H1 (cell line): ENCODE data around the gene XRCC6. TPM values are rescaled to one million over a fixed set of nuclear protein-coding genes. Genes with fewer than 3 reads are reported as not detected.

ENCODE experiments used
- CTCF ChIA-PET: fragments of 300-600 bp; sonication (Branson Sonifier 250); formaldehyde crosslinking; loops from one replicate; lab custom pipeline; 2021; ENCODE audit not compliant: partially characterized antibody; lab: Charles Lee
- POLR2A ChIA-PET: fragments of 300-600 bp; sonication (Branson Sonifier 250); formaldehyde crosslinking; loops from one replicate; lab custom pipeline; 2021; ENCODE audit warnings: inconsistent platforms; ENCODE audit not compliant: partially characterized antibody; lab: Charles Lee
- DNase-seq, 2 experiments: peaks; one replicate each; pipeline versions ENCODE4 v3.0.0 to v3.0.0-alpha.2; 2010 to 2022; ENCODE audit warnings: low spot score in 2 of 2, low read depth in 1 of 2, mixed read lengths in 1 of 2
- FAIRE-seq: peaks from 2 replicates; lab custom pipeline; 2011; peaks lifted over from hg19 to GRCh38; lab: Jason Lieb, UNC
- H2AFZ ChIP-seq: 2 replicates; pipeline ENCODE4 v1.8.1; 2012; ENCODE audit warnings: low read length, inconsistent platforms
- H2AK5ac ChIP-seq: 2 replicates; pipeline ENCODE4 v1.6.1; 2013; ENCODE audit warnings: low read depth, low read length
- H2BK120ac ChIP-seq: replicated peaks from 2 replicates; pipeline ENCODE3; 2013; ENCODE audit warnings: low read depth, low read length, inconsistent platforms
- H2BK12ac ChIP-seq: 2 replicates; pipeline ENCODE4 v1.6.1; 2013; ENCODE audit warnings: low read depth, low read length
- H2BK15ac ChIP-seq: 2 replicates; pipeline ENCODE4 v1.6.1; 2013; ENCODE audit warnings: low read length
- H2BK20ac ChIP-seq: 2 replicates; pipeline ENCODE4 v1.6.1; 2013; ENCODE audit warnings: low read length
- H2BK5ac ChIP-seq: 2 replicates; pipeline ENCODE4 v1.6.1; 2013; ENCODE audit warnings: low read depth, low read length
- H3K14ac ChIP-seq: 2 replicates; pipeline ENCODE4 v1.6.1; 2013; ENCODE audit warnings: inconsistent platforms; ENCODE audit not compliant: insufficient read length
- H3K18ac ChIP-seq: 2 replicates; pipeline ENCODE4 v1.6.1; 2013; ENCODE audit warnings: low read length; ENCODE audit errors: extremely low read depth
- H3K23ac ChIP-seq: 2 replicates; pipeline ENCODE4 v1.6.1; 2013; ENCODE audit warnings: inconsistent platforms; ENCODE audit not compliant: insufficient read length
- H3K23me2 ChIP-seq: 2 replicates; pipeline ENCODE4 v1.6.1; 2013; ENCODE audit warnings: low read depth, low read length
- H3K27ac ChIP-seq: 2 replicates; pipeline ENCODE4 v1.6.1; 2011; ENCODE audit warnings: low read depth, low read length, inconsistent platforms
- H3K27me3 ChIP-seq, 4 experiments: replicated peaks in 1 of 4; 1 replicate in 1 of 4; 2 replicates in 3 of 4; pipeline versions ENCODE4 v1.6.1 to v1.8.1; 2011 to 2013; ENCODE audit warnings: low read length in 3 of 4, mild to moderate bottlenecking in 3 of 4, inconsistent platforms in 2 of 4, mixed read lengths in 2 of 4, moderate library complexity in 1 of 4; ENCODE audit not compliant: control insufficient read depth in 3 of 4, insufficient read depth in 3 of 4; ENCODE audit errors: extremely low read depth in 1 of 4
- H3K36me3 ChIP-seq, 4 experiments: 2 replicates each; pipeline versions ENCODE4 v1.6.1 to v1.8.1; 2011 to 2013; ENCODE audit warnings: mild to moderate bottlenecking in 4 of 4, low read length in 3 of 4, moderate library complexity in 2 of 4, control low read depth in 1 of 4, inconsistent platforms in 1 of 4; ENCODE audit not compliant: insufficient read depth in 4 of 4, control insufficient read depth in 2 of 4
- H3K4ac ChIP-seq: replicated peaks from 2 replicates; pipeline ENCODE3; 2013; ENCODE audit warnings: low read length, low read depth, mixed read lengths, inconsistent platforms; ENCODE audit not compliant: insufficient read length
- H3K4me1 ChIP-seq, 4 experiments: replicated peaks in 1 of 4; 1 replicate in 1 of 4; 2 replicates in 3 of 4; pipeline versions ENCODE4 v1.6.1 to v1.8.1; 2011 to 2013; ENCODE audit warnings: low read length in 3 of 4, inconsistent platforms in 2 of 4, mixed read lengths in 1 of 4; ENCODE audit not compliant: insufficient read depth in 4 of 4, control insufficient read depth in 3 of 4
- H3K4me2 ChIP-seq, 2 experiments: 2 replicates each; pipeline versions ENCODE4 v1.6.1 to v1.8.1; 2011 to 2013; ENCODE audit warnings: low read depth in 2 of 2, low read length in 2 of 2, control low read depth in 1 of 2, inconsistent platforms in 1 of 2, mild to moderate bottlenecking in 1 of 2; ENCODE audit not compliant: insufficient read depth in 1 of 2
- H3K4me3 ChIP-seq, 4 experiments: fragments of 200-600, 300-600 bp in 1 of 4; sonication (generic), shearing (Covaris generic), sonication (Bioruptor Twin) in 1 of 4; 2 replicates each; pipeline versions ENCODE4 v1.5.1 to v1.8.1; 2011 to 2016; ENCODE audit warnings: low read length in 4 of 4, low read depth in 3 of 4, control low read depth in 2 of 4, inconsistent platforms in 2 of 4, mild to moderate bottlenecking in 2 of 4, mixed read lengths in 1 of 4, moderate library complexity in 1 of 4; ENCODE audit not compliant: insufficient read depth in 2 of 4; ENCODE audit errors: extremely low read depth in 1 of 4
- H3K56ac ChIP-seq: replicated peaks from 2 replicates; pipeline ENCODE3; 2013; ENCODE audit warnings: low read depth, mild to moderate bottlenecking, mixed read lengths, low read length, inconsistent platforms; ENCODE audit not compliant: insufficient read length
- H3K79me1 ChIP-seq: 2 replicates; pipeline ENCODE4 v1.6.1; 2013; ENCODE audit warnings: low read depth, low read length, control low read depth
- H3K79me2 ChIP-seq, 2 experiments: 2 replicates each; pipeline versions ENCODE4 v1.6.1 to v1.8.1; 2012 to 2013; ENCODE audit warnings: low read length in 2 of 2, mild to moderate bottlenecking in 2 of 2, inconsistent platforms in 1 of 2; ENCODE audit not compliant: insufficient read depth in 2 of 2, control insufficient read depth in 1 of 2
- H3K9ac ChIP-seq, 4 experiments: replicated peaks in 1 of 4; 1 replicate in 1 of 4; 2 replicates in 3 of 4; pipeline versions ENCODE4 v1.6.1 to v1.8.1; 2011 to 2013; ENCODE audit warnings: low read depth in 3 of 4, low read length in 3 of 4, control low read depth in 2 of 4, mild to moderate bottlenecking in 2 of 4, moderate library complexity in 2 of 4, inconsistent platforms in 1 of 4; ENCODE audit errors: extremely low read depth in 1 of 4
- H3K9me3 ChIP-seq, 2 experiments: 2 replicates each; pipeline versions ENCODE4 v1.6.1 to v1.8.1; 2012 to 2013; ENCODE audit warnings: mild to moderate bottlenecking in 2 of 2, moderate library complexity in 2 of 2, control low read depth in 1 of 2, inconsistent platforms in 1 of 2, low read depth in 1 of 2, low read length in 1 of 2, mixed read lengths in 1 of 2; ENCODE audit not compliant: insufficient read depth in 2 of 2
- H4K20me1 ChIP-seq, 2 experiments: replicated peaks in 1 of 2; 2 replicates each; pipeline versions ENCODE3 to v1.8.1; 2011 to 2013; ENCODE audit warnings: inconsistent platforms in 2 of 2, low read length in 2 of 2, mild to moderate bottlenecking in 1 of 2; ENCODE audit not compliant: insufficient read depth in 2 of 2, control insufficient read depth in 1 of 2
- H4K5ac ChIP-seq: 2 replicates; pipeline ENCODE4 v1.6.1; 2013; ENCODE audit warnings: low read length, low read depth, mixed read lengths, inconsistent platforms; ENCODE audit not compliant: insufficient read length
- H4K8ac ChIP-seq: 2 replicates; pipeline ENCODE4 v1.8.0; 2013; ENCODE audit warnings: mild to moderate bottlenecking, moderate library complexity, low read length, inconsistent platforms; ENCODE audit not compliant: insufficient read depth; ENCODE audit errors: extremely low read depth
- H4K91ac ChIP-seq: replicated peaks from 2 replicates; pipeline ENCODE3; 2013; ENCODE audit warnings: low read length, mixed read lengths, inconsistent platforms; ENCODE audit not compliant: insufficient read length
- CHD2 ChIP-seq: IDR thresholded peaks from 2 replicates; pipeline ENCODE4 v1.6.1; 2012; ENCODE audit warnings: low read length, improper control_type of control experiment
- HDAC2 ChIP-seq, 2 experiments: fragments of 300-600 bp in 1 of 2; sonication (generic) in 1 of 2; IDR thresholded peaks; 2 replicates each; pipeline ENCODE4 v1.6.1; 2011 to 2012; ENCODE audit warnings: low read depth in 2 of 2, low read length in 2 of 2, mild to moderate bottlenecking in 2 of 2, moderate library complexity in 2 of 2, borderline replicate concordance in 1 of 2, inconsistent platforms in 1 of 2
- HDAC6 ChIP-seq: IDR thresholded peaks from one replicate; pipeline ENCODE4 v1.7.1; 2012; ENCODE audit warnings: low read depth, mild to moderate bottlenecking, inconsistent platforms, low read length, moderate library complexity
- SAP30 ChIP-seq: fragments of 300-600 bp; sonication (generic); IDR thresholded peaks from 2 replicates; pipeline ENCODE4 v1.7.1; 2012; ENCODE audit warnings: low read length, moderate library complexity, mild to moderate bottlenecking, inconsistent platforms; ENCODE audit not compliant: insufficient read depth, insufficient replicate concordance
- SP2 ChIP-seq: IDR thresholded peaks from 2 replicates; pipeline ENCODE4 v1.6.1; 2012; ENCODE audit warnings: mild to moderate bottlenecking, low read length, inconsistent platforms
- USF2 ChIP-seq: IDR thresholded peaks from 2 replicates; pipeline ENCODE4 v1.6.1; 2011; ENCODE audit warnings: low read length, improper control_type of control experiment
- WGBS, 2 experiments: shearing (Covaris generic) in 1 of 2; methylation state at CpG; one replicate each; pipeline versions ENCODE4 v1.1.6 to v1.1.7; 2013 to 2015; ENCODE audit warnings: low lambda C conversion rate in 2 of 2, mixed read lengths in 2 of 2, inconsistent platforms in 1 of 2, low coverage in 1 of 2, missing lambda C conversion rate in 1 of 2; ENCODE audit not compliant: insufficient replicate concordance in 2 of 2, insufficient coverage in 1 of 2, insufficient read length in 1 of 2; ENCODE audit errors: extremely low coverage in 1 of 2, missing lambda C conversion rate in 1 of 2; 5-methylcytosine and 5-hydroxymethylcytosine counted together
- polyA plus RNA-seq, 7 experiments: library from polyadenylated mRNA; depleted of rRNA in 3 of 7; stranded (reverse) in 5 of 7; unstranded in 2 of 7; fragments of >200 nt in 5 of 7; fragments of 200-250 nt in 2 of 7; gene quantifications; 1 replicate in 5 of 7; 2 replicates in 1 of 7; 4 replicates in 1 of 7; pipeline versions ENCODE4 v1.2.1 to v1.2.3, GENCODE V29; 2011 to 2013; ENCODE audit warnings: missing spikeins in 2 of 7, mixed read lengths in 2 of 7
- total RNA-seq: library from RNA; stranded (reverse); fragmentation: NEBNext Ultra II Directional; extraction: Animal tissue kit (Norgen Biotek cat#: 25700); gene quantifications from 2 replicates; pipeline ENCODE4 v1.2.1, GENCODE V29; 2021

Gene XRCC6
- total and polyA plus RNA-seq, 2 of the 8 experiments (the other 6 are each of a cell fraction or from before 2014, with no cell fraction given): 150 to 490 TPM

DNA sequence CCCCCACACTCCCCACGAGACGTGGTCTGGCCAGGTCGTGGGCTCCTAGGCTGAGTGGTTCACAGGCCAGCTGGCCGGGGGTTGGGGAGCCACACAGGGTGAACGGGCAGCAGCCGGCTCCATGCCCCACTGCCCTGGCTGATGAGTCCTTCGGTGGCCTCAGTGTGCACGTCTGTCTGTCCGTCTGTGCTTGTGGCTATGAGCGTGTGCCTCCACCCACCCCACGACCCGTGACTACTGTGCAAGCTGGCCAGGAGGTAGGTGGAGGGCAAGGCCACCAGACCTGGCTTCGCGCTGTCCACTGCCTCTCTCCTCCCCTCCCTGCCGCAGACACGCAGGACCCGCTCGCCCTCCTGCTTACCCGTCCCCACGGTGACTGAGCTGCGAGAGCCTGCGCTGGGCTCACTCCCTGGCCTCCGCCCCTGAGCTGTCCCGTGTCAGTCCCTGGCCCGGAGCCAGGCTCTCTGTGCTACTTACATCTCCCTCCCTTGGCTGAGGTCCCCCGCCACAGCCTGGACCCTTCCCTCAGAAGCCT lies 46.2 kb upstream of the XRCC6 start:
- no peak for TF ChIP-seq SAP30
- TF ChIP-seq HDAC6: no peak
- TF ChIP-seq HDAC2 (IDR thresholded peaks at IDR 0.05; ENCODE audit: borderline replicate concordance in 1 of 2, low read depth in 2 of 2, low read length in 2 of 2): no peak
- TF ChIP-seq USF2: no peak
- TF ChIP-seq SP2: no peak
- no peak for TF ChIP-seq CHD2
- H3K14ac ChIP-seq: no peak overlapping the region
- no peak overlapping the region for H3K56ac ChIP-seq
- H3K4ac ChIP-seq: peak overlapping the region; percentile 53
- H4K20me1 ChIP-seq: peaks cover 0 to 7% of the 10 kb centered on the region in 2 experiments
- H3K27ac ChIP-seq: no peak overlapping the region; the same call in 1 of the 2 replicates
- H2BK120ac ChIP-seq: no peak overlapping the region
- no peak overlapping the region; the same call in none of the 2 replicates for H4K8ac ChIP-seq
- H4K5ac ChIP-seq: no peak overlapping the region
- H3K23me2 ChIP-seq: peaks cover 3% of the 10 kb centered on the region; the same call in 1 of the 2 replicates
- no peaks in the 10 kb centered on the region; the same call in 1 of the 2 replicates for H3K79me1 ChIP-seq
- H3K36me3 ChIP-seq: no peaks in the 10 kb centered on the region
- no peak overlapping the region for H2AFZ ChIP-seq
- H3K4me3 ChIP-seq: no peak overlapping the region
- no peak overlapping the region for H3K23ac ChIP-seq
- no peak overlapping the region for H2BK15ac ChIP-seq
- H2BK5ac ChIP-seq: peak overlapping the region; percentile 35
- no peaks in the 10 kb centered on the region for H3K79me2 ChIP-seq
- no peak overlapping the region for H2BK20ac ChIP-seq
- 90% methylated on average over 17 of the region's 26 CpGs; no CpG with 5 or more reads in 1 of the 2 experiments for WGBS, 2 experiments
- H2BK12ac ChIP-seq: no peak overlapping the region
- no peaks in the 10 kb centered on the region for H3K9me3 ChIP-seq
- DNase-seq (no peak), FAIRE-seq (no peak)
- CTCF ChIA-PET: interaction anchor here (3.7 kb wide), 1 partner anchor 22 kb away, joined by 23 read pairs; no protein-coding TSS in a partner anchor
- POLR2A ChIA-PET: interaction anchor here (0.6 to 1.6 kb wide), 5 partner anchors 9 to 145 kb away, joined by 3 to 5 read pairs (median 4); partner anchors contain the start of gene CSDC2
- no peak overlapping the region for H2AK5ac ChIP-seq
- no peaks in the 10 kb centered on the region; a peak in 2 of 7 replicates for H3K4me1 ChIP-seq
- no peak overlapping the region for H3K4me2 ChIP-seq
- H3K9ac ChIP-seq: 0 out of 7 replicates have a peak overlapping the region, but pooled peaks of 1 of the 4 experiments have one; percentile 11
- no peaks in the 10 kb centered on the region for H3K27me3 ChIP-seq
- no peak overlapping the region for H3K18ac ChIP-seq
- no peak overlapping the region for H4K91ac ChIP-seq
